Calu3 (cell line): ENCODE results near the gene USP20. TPM values are rescaled to one million over a fixed set of nuclear protein-coding genes. Genes with fewer than 3 reads are reported as not detected.

Experiments used
- BruUV-seq: library from RNA; stranded (reverse); fragments of 400-500 nt; replicated peaks from 2 replicates; lab custom pipeline; 2021; lab: Mats Ljungman, UMichigan
- CTCF ChIA-PET: fragments of 300-600 bp; sonication (Branson Sonifier 250); formaldehyde crosslinking; loops from one replicate; lab custom pipeline; 2022; ENCODE audit warnings: antibody characterized with exemption; lab: Charles Lee
- DNase-seq: peaks from one replicate; pipeline ENCODE4 v3.0.0; 2022
- H3K27ac Mint-ChIP-seq: one replicate; pipeline ENCODE4 v1.8.0; 2022; ENCODE audit warnings: mixed read lengths; ENCODE audit not compliant: unreplicated experiment
- H3K27me3 Mint-ChIP-seq: one replicate; pipeline ENCODE4 v1.8.0; 2022; ENCODE audit warnings: mixed read lengths; ENCODE audit not compliant: unreplicated experiment
- H3K36me3 Mint-ChIP-seq: one replicate; pipeline ENCODE4 v1.8.0; 2022; ENCODE audit warnings: mild to moderate bottlenecking, moderate library complexity, mixed read lengths; ENCODE audit not compliant: insufficient read depth, unreplicated experiment
- H3K4me1 Mint-ChIP-seq: one replicate; pipeline ENCODE4 v1.8.0; 2022; ENCODE audit warnings: mild to moderate bottlenecking, low read depth, mixed read lengths; ENCODE audit not compliant: unreplicated experiment
- H3K4me3 Mint-ChIP-seq: one replicate; pipeline ENCODE4 v1.8.0; 2022; ENCODE audit warnings: mild to moderate bottlenecking, low read depth, moderate library complexity, mixed read lengths; ENCODE audit not compliant: unreplicated experiment
- H3K9me3 Mint-ChIP-seq: one replicate; pipeline ENCODE4 v1.8.0; 2022; ENCODE audit warnings: low read depth, mixed read lengths; ENCODE audit not compliant: unreplicated experiment
- CTCF ChIP-seq: fragments of 200-600 bp; IDR thresholded peaks from one replicate; pipeline ENCODE4 v1.8.0; 2022; ENCODE audit warnings: antibody characterized with exemption; ENCODE audit not compliant: unreplicated experiment
- intact Hi-C: fragments of 100-400 bp; cut with micrococcal nuclease; formaldehyde crosslinking; loops from one replicate; pipeline ENCODE4 v1.10.0; 2022; ENCODE audit not compliant: unreplicated experiment
- total RNA-seq: library from RNA; stranded (reverse); gene quantifications from 2 replicates; pipeline ENCODE4 v1.2.3, GENCODE V29; 2022

USP20 gene
- total RNA-seq, 1 experiment from 2014 or later, result 14.9 TPM

- no peaks in the 10 kb centered on the region for H3K4me1 Mint-ChIP-seq
- TF ChIP-seq CTCF, result no peak
- peak within 1 kb of the TSS; percentile 76 for H3K4me3 Mint-ChIP-seq
- peaks cover 33% of the 10 kb centered on the region for H3K36me3 Mint-ChIP-seq
- H3K27ac Mint-ChIP-seq, result no peak within 1 kb of the TSS
- CTCF ChIA-PET, result interaction anchor here (0.6 kb wide), 1 partner anchor 20 kb away, joined by 3 read pairs; no protein-coding TSS in a partner anchor
- intact Hi-C loops, result no loop called here
- peak; percentile 86 for DNase-seq
- H3K9me3 Mint-ChIP-seq, result no peaks in the 10 kb centered on the region
- no TSS peak for BruUV-seq
- H3K27me3 Mint-ChIP-seq, result no peaks in the 10 kb centered on the region
Observed at GRCh38 chr9:129823935-129824601, 11.2 kb upstream of the USP20 start, which contains the start of gene TOR1A. TSS of gene TOR1A (minus strand) at chr9:129824136. CDS start at chr9:129824085, 51 bp downstream.

GRCh38 chr9:129826344-129826743, 8.9 kb upstream of the USP20 start:
- Mint-ChIP-seq H3K36me3 (peaks cover 29% of the 10 kb centered on the region), H3K4me1 (no peaks in the 10 kb centered on the region), H3K27me3 (no peaks in the 10 kb centered on the region), H3K9me3 (no peaks in the 10 kb centered on the region), H3K27ac (no peak overlapping the region), H3K4me3 (no peak overlapping the region)
- no TSS peak for BruUV-seq
- no peak for TF ChIP-seq CTCF
- CTCF ChIA-PET, result interaction anchor here (0.7 to 0.9 kb wide), 3 partner anchors 203 to 696 kb away, joined by 3 to 4 read pairs (median 3); no protein-coding TSS in a partner anchor
- intact Hi-C loops, result no loop called here
- no peak for DNase-seq

- CTCF ChIA-PET, result interaction anchor here (0.5 to 0.9 kb wide), 4 partner anchors 116 to 697 kb away, joined by 3 to 4 read pairs (median 3); no protein-coding TSS in a partner anchor
- no TSS peak for BruUV-seq
- TF ChIP-seq CTCF, result no peak
- DNase-seq, result no peak
- no peaks in the 10 kb centered on the region for H3K9me3 Mint-ChIP-seq
- no peaks in the 10 kb centered on the region for H3K4me1 Mint-ChIP-seq
- H3K36me3 Mint-ChIP-seq, result peaks cover 33% of the 10 kb centered on the region
- intact Hi-C loops, result no loop called here
- no peak overlapping the region for H3K27ac Mint-ChIP-seq
- H3K4me3 Mint-ChIP-seq, result no peak overlapping the region
- no peaks in the 10 kb centered on the region for H3K27me3 Mint-ChIP-seq
Observed at GRCh38 chr9:129826759-129827158, 8.5 kb upstream of the USP20 start.

GRCh38 chr9:129828051-129828450, 7.2 kb upstream of the USP20 start:
- TF ChIP-seq CTCF, result no peak
- H3K4me3 Mint-ChIP-seq, result no peak overlapping the region
- H3K27me3 Mint-ChIP-seq, result no peaks in the 10 kb centered on the region
- BruUV-seq, result no TSS peak
- no peak for DNase-seq
- intact Hi-C loops, result no loop called here
- H3K36me3 Mint-ChIP-seq, result peaks cover 24% of the 10 kb centered on the region
- no peak overlapping the region for H3K27ac Mint-ChIP-seq
- CTCF ChIA-PET, result no interaction called here
- H3K4me1 Mint-ChIP-seq, result no peaks in the 10 kb centered on the region
- no peaks in the 10 kb centered on the region for H3K9me3 Mint-ChIP-seq
